ENCODE data around the gene NRG2.

NRG2 gene

DNA sequence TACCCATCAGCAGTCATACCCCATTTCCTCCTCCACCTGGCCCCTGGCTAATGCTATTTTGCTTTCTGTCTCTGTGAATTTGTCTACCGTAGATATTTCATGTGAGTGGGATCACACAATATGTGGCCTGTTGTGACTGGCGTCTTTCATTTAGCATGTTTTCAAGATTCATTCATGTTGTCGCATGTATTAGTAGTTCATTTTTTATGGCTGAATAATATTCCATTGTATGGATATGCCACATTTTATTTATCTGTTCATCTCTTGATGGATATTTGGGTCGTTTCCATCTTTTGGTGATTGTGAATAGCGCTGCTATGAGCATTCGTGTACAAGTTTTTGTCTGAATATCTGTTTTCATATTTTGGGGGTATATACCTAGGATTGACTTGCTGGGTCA, 213.6 kb downstream of the NRG2 start:
- no peak overlapping the region for H3K4me3 ChIP-seq (ENCODE audit: low read depth, low read length)
- DNase-seq (ENCODE audit: low read depth): no peak
- TF ChIP-seq, protein P1, sequence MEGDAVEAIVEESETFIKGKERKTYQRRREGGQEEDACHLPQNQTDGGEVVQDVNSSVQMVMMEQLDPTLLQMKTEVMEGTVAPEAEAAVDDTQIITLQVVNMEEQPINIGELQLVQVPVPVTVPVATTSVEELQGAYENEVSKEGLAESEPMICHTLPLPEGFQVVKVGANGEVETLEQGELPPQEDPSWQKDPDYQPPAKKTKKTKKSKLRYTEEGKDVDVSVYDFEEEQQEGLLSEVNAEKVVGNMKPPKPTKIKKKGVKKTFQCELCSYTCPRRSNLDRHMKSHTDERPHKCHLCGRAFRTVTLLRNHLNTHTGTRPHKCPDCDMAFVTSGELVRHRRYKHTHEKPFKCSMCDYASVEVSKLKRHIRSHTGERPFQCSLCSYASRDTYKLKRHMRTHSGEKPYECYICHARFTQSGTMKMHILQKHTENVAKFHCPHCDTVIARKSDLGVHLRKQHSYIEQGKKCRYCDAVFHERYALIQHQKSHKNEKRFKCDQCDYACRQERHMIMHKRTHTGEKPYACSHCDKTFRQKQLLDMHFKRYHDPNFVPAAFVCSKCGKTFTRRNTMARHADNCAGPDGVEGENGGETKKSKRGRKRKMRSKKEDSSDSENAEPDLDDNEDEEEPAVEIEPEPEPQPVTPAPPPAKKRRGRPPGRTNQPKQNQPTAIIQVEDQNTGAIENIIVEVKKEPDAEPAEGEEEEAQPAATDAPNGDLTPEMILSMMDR (IDR thresholded peaks at IDR 0.05; ENCODE audit: low read depth, low read length, missing control alignments): no peak
- in situ Hi-C loops (cut with HindIII; ENCODE audit: low sequenced_read_pairs): no loop called here

DNA sequence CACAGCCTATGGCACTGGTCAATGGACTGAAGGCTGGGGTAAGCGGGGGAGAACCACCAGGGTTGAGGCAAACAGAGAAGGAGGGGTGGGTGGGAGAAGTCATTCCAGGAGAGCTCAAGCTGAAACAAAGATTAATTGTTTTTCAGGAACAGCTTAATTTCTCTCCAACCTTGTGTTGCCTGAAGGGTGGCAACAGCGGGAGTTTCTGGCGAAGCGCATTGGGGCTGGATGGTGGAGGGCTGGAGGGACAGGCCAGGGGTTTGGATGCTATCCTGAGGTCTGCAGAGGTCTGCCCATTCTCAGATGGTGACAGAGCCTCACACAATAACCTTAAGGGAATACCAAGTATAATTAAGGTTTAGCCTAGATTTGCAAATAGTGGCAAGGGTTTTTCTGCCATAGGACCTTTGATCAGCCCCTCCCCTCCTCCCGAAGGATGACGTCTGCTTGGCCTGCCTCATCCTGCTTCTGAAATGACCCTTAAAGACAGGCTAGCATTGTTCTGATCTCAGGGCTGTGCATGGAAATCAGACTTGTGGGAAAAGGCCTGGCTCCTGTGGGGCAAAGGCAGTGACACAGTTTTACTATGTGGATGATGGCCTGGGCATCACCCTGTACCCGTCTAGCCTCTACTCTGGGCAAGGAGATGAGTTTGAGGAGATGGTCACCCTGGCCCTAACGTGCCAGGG, 214.7 kb downstream of the NRG2 start:
- H3K4me3 ChIP-seq (ENCODE audit: low read depth, low read length): no peak overlapping the region
- no peak for DNase-seq (ENCODE audit: low read depth)
- in situ Hi-C loops (cut with HindIII; ENCODE audit: low sequenced_read_pairs): no loop called here
- TF ChIP-seq, protein P1 (IDR thresholded peaks at IDR 0.05; ENCODE audit: low read depth, low read length, missing control alignments): no peak

DNA sequence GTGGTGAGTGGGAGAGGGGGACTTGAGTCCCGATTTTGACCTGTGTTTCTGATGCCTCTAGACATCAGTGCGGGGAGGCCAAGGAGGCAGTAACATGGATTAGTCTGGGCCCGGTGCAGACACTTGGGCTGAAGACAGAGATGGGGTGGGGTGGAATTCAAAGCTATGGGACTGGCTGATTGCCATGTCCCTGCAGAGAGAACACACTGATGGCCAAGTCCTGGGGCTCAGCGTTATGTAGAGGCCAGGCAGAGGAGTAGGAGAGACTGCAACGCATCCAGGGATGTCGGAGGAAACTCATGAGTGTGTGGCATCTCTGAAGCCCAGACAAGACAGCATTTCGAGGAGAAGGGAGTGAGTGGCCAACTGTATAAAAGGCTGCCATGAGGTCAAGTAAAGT, 217.4 kb downstream of the NRG2 start:
- no peak for DNase-seq (ENCODE audit: low read depth)
- in situ Hi-C loops (cut with HindIII; ENCODE audit: low sequenced_read_pairs): no loop called here
- TF ChIP-seq, protein P1 (IDR thresholded peaks at IDR 0.05; ENCODE audit: low read depth, low read length, missing control alignments): no peak
- no peak overlapping the region for H3K4me3 ChIP-seq (ENCODE audit: low read depth, low read length)

DNA sequence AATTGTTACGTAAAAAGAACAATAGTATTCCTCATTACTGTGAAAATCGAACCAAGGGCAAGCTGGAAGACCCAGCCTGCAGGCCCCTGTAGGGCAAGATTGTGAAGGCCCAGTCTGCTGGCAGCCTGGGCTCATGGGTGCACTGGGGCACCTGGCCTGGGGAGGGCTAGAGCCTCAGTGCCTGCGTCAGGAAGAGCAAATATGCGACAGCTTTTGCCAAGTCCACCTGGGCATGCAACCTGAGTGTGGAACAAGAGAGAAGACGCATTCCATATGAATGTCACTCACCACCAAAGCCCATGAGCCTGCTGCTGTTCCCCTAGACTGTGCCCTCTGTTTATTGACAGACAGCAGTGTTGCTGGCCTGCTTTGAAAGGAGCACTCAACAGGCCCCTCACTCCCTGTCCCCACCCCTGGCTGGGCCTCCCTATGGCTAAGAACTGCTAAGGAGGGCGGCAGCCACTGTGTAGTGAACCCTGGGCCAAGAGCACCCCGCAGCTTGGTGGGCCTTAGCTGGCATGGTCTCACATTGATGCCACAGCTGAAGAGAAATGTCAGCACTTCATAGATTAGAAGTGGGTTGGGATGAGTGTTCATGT, 219.2 kb downstream of the NRG2 start:
- no peak overlapping the region for H3K4me3 ChIP-seq (ENCODE audit: low read depth, low read length)
- in situ Hi-C loops (cut with HindIII; ENCODE audit: low sequenced_read_pairs): no loop called here
- TF ChIP-seq, protein P1 (IDR thresholded peaks at IDR 0.05; ENCODE audit: low read depth, low read length, missing control alignments): no peak
- DNase-seq (ENCODE audit: low read depth): no peak

DNA sequence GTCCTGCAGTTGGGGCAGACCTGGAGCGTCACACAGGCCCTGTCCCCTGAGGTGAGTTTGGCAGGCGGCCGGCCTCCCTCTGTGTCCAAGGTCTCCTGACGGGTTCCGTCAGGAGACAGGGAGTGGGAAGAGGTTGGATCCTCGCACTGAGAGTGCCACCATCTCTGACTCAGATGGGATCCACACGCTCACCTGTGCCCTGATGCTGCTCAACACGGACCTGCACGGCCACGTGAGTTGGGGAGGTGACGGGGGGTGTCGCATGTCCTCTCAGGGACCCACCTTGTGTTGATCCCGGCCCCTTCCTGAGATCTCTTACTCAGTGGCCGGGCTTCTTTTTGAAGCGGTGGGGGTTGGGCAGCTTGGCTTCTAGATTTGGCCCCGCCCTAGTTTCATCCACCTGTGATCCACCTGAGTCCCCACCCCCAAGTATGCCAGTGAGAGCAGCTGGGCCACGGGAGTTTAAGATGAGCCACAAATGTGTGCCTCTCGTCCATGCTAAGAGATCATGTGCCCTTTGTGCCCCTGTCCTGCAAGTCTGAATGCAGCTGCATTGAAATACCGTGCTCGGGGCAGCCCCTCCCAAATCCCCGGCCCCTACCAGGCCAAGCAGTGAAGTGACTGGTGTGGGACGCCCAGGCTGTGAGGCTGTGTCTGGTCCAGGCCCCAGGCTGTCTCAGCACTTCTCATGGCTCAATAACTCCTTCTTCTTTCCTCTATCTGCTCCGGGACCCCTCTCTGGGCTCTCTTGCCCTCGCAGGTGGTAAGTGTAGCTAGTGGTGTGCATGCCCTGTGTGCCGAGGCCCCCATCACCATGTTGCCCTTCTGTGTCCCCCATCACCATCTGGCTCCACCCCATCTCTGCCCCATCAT, 220.3 kb downstream of the NRG2 start:
- TF ChIP-seq, protein P1 (IDR thresholded peaks at IDR 0.05; ENCODE audit: low read depth, low read length, missing control alignments): no peak
- no peak for DNase-seq (ENCODE audit: low read depth)
- in situ Hi-C loops (cut with HindIII; ENCODE audit: low sequenced_read_pairs): no loop called here
- no peak overlapping the region for H3K4me3 ChIP-seq (ENCODE audit: low read depth, low read length)

DNA sequence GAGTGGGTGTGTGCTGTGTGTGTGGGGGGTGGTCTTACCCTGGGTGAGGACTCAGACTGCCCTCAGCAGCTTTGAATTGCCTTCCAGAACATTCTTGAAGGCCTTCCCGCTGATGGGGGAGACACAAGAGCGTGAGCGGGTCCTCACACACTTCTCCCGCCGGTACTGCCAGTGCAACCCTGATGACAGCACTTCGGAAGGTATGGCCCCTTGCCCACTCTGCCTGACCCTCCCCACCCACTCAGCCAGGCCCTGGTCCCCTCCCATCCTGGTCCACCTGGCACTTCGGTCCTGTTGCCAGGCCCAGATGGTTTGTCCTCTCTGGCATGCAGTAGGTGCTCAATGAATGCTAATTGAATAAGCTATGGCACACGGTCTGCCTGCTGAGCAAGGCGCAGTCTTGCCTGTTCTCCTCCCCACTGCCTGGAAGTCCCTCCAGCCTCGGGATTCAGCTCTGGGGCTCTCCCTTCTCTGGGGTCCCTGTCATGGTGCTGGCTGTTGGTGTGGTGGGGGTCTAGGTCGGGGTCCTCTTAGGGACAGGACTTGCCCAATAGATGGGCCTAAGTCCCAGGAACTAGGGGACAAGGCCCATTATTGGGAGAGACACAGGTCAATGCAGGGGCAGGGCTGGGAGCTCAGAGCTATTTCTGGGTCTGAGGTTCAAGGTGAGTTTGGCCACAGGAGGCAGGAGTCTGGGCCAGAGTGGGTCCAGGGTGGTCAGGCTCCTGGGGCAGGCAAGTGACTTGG, 221.1 kb downstream of the NRG2 start:
- in situ Hi-C loops (cut with HindIII; ENCODE audit: low sequenced_read_pairs): no loop called here
- no peak overlapping the region for H3K4me3 ChIP-seq (ENCODE audit: low read depth, low read length)
- no peak for DNase-seq (ENCODE audit: low read depth)
- TF ChIP-seq, protein P1 (IDR thresholded peaks at IDR 0.05; ENCODE audit: low read depth, low read length, missing control alignments): no peak
